ENCODE data around the gene PCDHGC4.

PCDHGC4 gene

GRCh38 chr5:141475625-141476131 lies 9.2 kb upstream of the PCDHGC4 start, which contains the start of gene PCDHGC3:
TSS of gene PCDHGC3 (plus strand) at chr5:141475966. CDS start at chr5:141476117, 151 bp downstream.
- peak within 1 kb of the TSS; percentile 91 for H3K4me3 ChIP-seq (ENCODE audit: low read depth, low read length)
- no peak for TF ChIP-seq CTCF (IDR thresholded peaks at IDR 0.05; ENCODE audit: low read depth, low read length)
- TF ChIP-seq MAX (IDR thresholded peaks at IDR 0.05; ENCODE audit: low read depth, low read length) = no peak
- DNase-seq (ENCODE audit: low read depth) = peak; percentile 89

- H3K4me3 ChIP-seq (ENCODE audit: low read depth, low read length) = peak overlapping the region; percentile 91
- peak; percentile 62 for DNase-seq (ENCODE audit: low read depth)
- no peak for TF ChIP-seq MAX (IDR thresholded peaks at IDR 0.05; ENCODE audit: low read depth, low read length)
Measured at GRCh38 chr5:141476132-141476911, 8.5 kb upstream of the PCDHGC4 start.

- no peak for DNase-seq (ENCODE audit: low read depth)
- peak overlapping the region; percentile 91 for H3K4me3 ChIP-seq (ENCODE audit: low read depth, low read length)
- TF ChIP-seq MYC (IDR thresholded peaks at IDR 0.05; ENCODE audit: low read depth, low read length) (no peak), POLR2A (IDR thresholded peaks at IDR 0.05; ENCODE audit: extremely low read depth, insufficient read length) (no peak)
Measured at GRCh38 chr5:141477044-141477575, 7.7 kb upstream of the PCDHGC4 start.

GRCh38 chr5:141477815-141478214 lies 7.0 kb upstream of the PCDHGC4 start:
- DNase-seq (ENCODE audit: low read depth) = no peak
- H3K4me3 ChIP-seq (ENCODE audit: low read depth, low read length) = no peak overlapping the region
- no peak for TF ChIP-seq MAX (IDR thresholded peaks at IDR 0.05; ENCODE audit: low read depth, low read length)
- TF ChIP-seq CTCF (IDR thresholded peaks at IDR 0.05; ENCODE audit: low read depth, low read length) = no peak
- no peak for TF ChIP-seq POLR2A (IDR thresholded peaks at IDR 0.05; ENCODE audit: extremely low read depth, insufficient read length)
- TF ChIP-seq MYC (IDR thresholded peaks at IDR 0.05; ENCODE audit: low read depth, low read length) = no peak

GRCh38 chr5:141478321-141478945 lies 6.4 kb upstream of the PCDHGC4 start:
- TF ChIP-seq POLR2A (IDR thresholded peaks at IDR 0.05; ENCODE audit: extremely low read depth, insufficient read length) (no peak), MAX (IDR thresholded peaks at IDR 0.05; ENCODE audit: low read depth, low read length) (no peak), CTCF (IDR thresholded peaks at IDR 0.05; ENCODE audit: low read depth, low read length) (no peak), MYC (IDR thresholded peaks at IDR 0.05; ENCODE audit: low read depth, low read length) (no peak)
- H3K4me3 ChIP-seq (ENCODE audit: low read depth, low read length) = no peak overlapping the region
- DNase-seq (ENCODE audit: low read depth) = peak; percentile 24

GRCh38 chr5:141479776-141480175 lies 5.1 kb upstream of the PCDHGC4 start:
- peak; percentile 66 for DNase-seq (ENCODE audit: low read depth)
- H3K4me3 ChIP-seq (ENCODE audit: low read depth, low read length) = no peak overlapping the region
- TF ChIP-seq POLR2A (IDR thresholded peaks at IDR 0.05; ENCODE audit: extremely low read depth, insufficient read length) = no peak

- TF ChIP-seq MAX (IDR thresholded peaks at IDR 0.05; ENCODE audit: low read depth, low read length) = no peak
- no peak for TF ChIP-seq MYC (IDR thresholded peaks at IDR 0.05; ENCODE audit: low read depth, low read length)
- TF ChIP-seq POLR2A (IDR thresholded peaks at IDR 0.05; ENCODE audit: extremely low read depth, insufficient read length) = no peak
- TF ChIP-seq CTCF (IDR thresholded peaks at IDR 0.05; ENCODE audit: low read depth, low read length) = no peak
- DNase-seq (ENCODE audit: low read depth) = no peak
- no peak overlapping the region for H3K4me3 ChIP-seq (ENCODE audit: low read depth, low read length)
Measured at GRCh38 chr5:141483902-141484301, 928 bp upstream of the PCDHGC4 start.

All from NB4 (cell line).